Neural cell (in vitro differentiated cells): ENCODE data around the gene MSMB.

Source experiments
- CTCF ChIP-seq: fragments of 450-650 bp; IDR thresholded peaks from 2 replicates; pipeline ENCODE4 v1.5.1; 2014; ENCODE audit warnings: antibody characterized with exemption, mild to moderate bottlenecking, moderate library complexity; ENCODE audit not compliant: poor library complexity, severe bottlenecking
- REST ChIP-seq: IDR thresholded peaks from 2 replicates; pipeline ENCODE4 v1.6.1; 2012; ENCODE audit warnings: borderline replicate concordance

GRCh38 chr10:46005383-46005782, 40.7 kb downstream of the MSMB start:
- TF ChIP-seq CTCF (no peak), REST (no peak)
